ENCODE results near the gene TAF1. TPM values are rescaled to one million over a fixed set of nuclear protein-coding genes. Genes with fewer than 3 reads are reported as not detected.
"Not testable (repeated sequence)": the region's sequence is repeated elsewhere in the genome, so short reads cannot be mapped to it uniquely, and the experiment has no call there.

The TAF1 gene
- total RNA-seq, 1 donor from 2014 or later, result 33.9 TPM

DNA sequence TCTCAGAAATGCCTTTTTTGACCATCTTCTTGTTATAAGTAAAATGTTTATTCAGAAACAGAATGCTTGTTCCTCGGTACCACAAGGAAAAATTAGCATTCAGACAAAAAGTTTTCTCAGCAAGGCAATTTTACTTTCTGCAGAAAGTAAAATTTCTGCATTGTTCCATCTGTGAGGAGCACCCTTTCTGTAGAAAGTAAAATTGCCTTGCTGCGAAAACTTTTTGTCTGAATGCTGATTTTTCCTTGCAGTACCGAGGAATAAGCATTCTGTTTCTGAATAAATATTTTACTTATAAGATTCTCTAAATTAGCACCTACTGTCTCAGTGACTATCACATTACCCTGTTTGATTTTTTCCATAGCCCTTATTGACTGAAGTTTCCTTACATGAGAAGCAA is 39.8 kb upstream of the TAF1 start:
- H3K9me3 Mint-ChIP-seq (ENCODE audit: unreplicated experiment), result peaks cover 4% of the 10 kb centered on the region
- no peaks in the 10 kb centered on the region for H3K27me3 Mint-ChIP-seq (ENCODE audit: unreplicated experiment)
- DNase-seq (ENCODE audit: extremely low spot score, unreplicated experiment), result no peak
- H3K4me1 Mint-ChIP-seq (ENCODE audit: unreplicated experiment), result no peaks in the 10 kb centered on the region
- TF ChIP-seq, protein P1, sequence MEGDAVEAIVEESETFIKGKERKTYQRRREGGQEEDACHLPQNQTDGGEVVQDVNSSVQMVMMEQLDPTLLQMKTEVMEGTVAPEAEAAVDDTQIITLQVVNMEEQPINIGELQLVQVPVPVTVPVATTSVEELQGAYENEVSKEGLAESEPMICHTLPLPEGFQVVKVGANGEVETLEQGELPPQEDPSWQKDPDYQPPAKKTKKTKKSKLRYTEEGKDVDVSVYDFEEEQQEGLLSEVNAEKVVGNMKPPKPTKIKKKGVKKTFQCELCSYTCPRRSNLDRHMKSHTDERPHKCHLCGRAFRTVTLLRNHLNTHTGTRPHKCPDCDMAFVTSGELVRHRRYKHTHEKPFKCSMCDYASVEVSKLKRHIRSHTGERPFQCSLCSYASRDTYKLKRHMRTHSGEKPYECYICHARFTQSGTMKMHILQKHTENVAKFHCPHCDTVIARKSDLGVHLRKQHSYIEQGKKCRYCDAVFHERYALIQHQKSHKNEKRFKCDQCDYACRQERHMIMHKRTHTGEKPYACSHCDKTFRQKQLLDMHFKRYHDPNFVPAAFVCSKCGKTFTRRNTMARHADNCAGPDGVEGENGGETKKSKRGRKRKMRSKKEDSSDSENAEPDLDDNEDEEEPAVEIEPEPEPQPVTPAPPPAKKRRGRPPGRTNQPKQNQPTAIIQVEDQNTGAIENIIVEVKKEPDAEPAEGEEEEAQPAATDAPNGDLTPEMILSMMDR (IDR thresholded peaks at IDR 0.05), result no peak
- no peak overlapping the region for H3K27ac Mint-ChIP-seq (ENCODE audit: unreplicated experiment)
- H3K4me3 Mint-ChIP-seq (ENCODE audit: unreplicated experiment), result no peak overlapping the region
- peaks cover 7% of the 10 kb centered on the region for H3K36me3 Mint-ChIP-seq (ENCODE audit: unreplicated experiment)

DNA sequence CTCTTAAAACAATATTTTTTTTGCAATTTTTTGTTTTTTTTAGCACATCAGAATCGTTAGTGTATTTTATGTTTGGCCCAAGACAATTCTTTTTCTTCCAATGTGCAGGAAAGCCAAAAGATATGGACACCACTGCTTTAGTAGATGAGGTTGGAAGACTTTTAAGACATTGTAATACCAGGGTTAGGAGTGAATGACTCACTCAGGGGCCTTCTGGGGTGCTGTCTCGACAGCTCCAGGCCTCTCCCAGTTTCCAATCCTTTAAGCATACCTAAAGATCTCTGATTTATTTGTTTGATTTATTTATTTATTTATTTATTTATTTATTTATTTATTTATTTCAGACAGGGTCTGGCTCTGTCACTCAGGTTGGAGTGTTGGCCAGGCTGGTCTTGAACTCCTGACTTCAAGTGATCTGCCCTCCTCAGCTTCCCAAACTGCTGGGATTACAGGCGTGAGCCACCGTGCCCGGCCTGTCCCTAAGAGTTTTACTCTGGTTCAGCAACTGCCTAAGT is 16.9 kb upstream of the TAF1 start:
- not testable (repeated sequence) for H3K36me3 Mint-ChIP-seq (ENCODE audit: unreplicated experiment); H3K4me1 Mint-ChIP-seq (ENCODE audit: unreplicated experiment); H3K9me3 Mint-ChIP-seq (ENCODE audit: unreplicated experiment); H3K4me3 Mint-ChIP-seq (ENCODE audit: unreplicated experiment); H3K27me3 Mint-ChIP-seq (ENCODE audit: unreplicated experiment); H3K27ac Mint-ChIP-seq (ENCODE audit: unreplicated experiment); DNase-seq (ENCODE audit: extremely low spot score, unreplicated experiment)

DNA sequence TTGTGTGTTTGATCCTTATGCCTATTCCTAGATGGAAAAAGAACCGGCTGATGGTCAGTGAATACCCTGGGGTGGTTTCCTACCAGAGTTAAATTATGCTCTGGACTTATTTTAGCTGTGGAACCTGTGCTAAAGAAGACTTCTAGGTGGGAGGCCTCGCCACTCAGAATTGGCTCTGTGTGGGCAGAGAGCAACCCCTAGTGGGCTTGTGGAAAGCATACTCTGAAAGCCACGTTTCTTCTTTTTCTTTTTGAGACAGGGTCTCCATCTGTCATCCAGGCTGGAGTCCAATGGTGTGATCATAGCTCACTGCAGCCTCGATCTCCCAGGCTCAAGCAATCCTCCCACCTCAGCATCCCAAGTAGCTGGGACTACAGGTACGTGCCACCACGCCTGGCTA is 16.3 kb upstream of the TAF1 start:
- not testable (repeated sequence) for DNase-seq (ENCODE audit: extremely low spot score, unreplicated experiment); H3K36me3 Mint-ChIP-seq (ENCODE audit: unreplicated experiment); H3K4me1 Mint-ChIP-seq (ENCODE audit: unreplicated experiment); H3K9me3 Mint-ChIP-seq (ENCODE audit: unreplicated experiment); H3K4me3 Mint-ChIP-seq (ENCODE audit: unreplicated experiment); H3K27me3 Mint-ChIP-seq (ENCODE audit: unreplicated experiment); H3K27ac Mint-ChIP-seq (ENCODE audit: unreplicated experiment)

DNA sequence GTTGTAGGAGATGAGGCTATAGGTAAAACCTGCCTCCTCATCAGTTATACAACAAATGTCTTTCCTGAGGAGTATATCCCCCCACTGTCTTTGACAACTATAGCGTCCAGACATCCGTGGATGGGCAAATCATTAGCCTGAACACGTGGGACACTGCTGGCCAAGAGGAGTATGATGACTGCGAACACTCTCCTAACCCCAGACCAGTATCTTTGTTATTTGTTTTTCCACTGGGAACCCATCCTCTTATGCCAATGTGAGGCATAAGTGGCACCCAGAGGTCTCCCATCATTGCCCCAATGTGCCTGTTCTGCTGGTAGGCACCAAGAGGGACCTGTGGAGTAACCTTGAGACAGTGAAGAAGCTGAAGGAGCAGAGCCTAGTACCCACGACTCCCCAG is 13.7 kb upstream of the TAF1 start:
- H3K27ac Mint-ChIP-seq (ENCODE audit: unreplicated experiment); H3K27me3 Mint-ChIP-seq (ENCODE audit: unreplicated experiment); H3K36me3 Mint-ChIP-seq (ENCODE audit: unreplicated experiment); H3K4me3 Mint-ChIP-seq (ENCODE audit: unreplicated experiment); H3K4me1 Mint-ChIP-seq (ENCODE audit: unreplicated experiment); H3K9me3 Mint-ChIP-seq (ENCODE audit: unreplicated experiment); DNase-seq (ENCODE audit: extremely low spot score, unreplicated experiment): not testable (repeated sequence)

DNA sequence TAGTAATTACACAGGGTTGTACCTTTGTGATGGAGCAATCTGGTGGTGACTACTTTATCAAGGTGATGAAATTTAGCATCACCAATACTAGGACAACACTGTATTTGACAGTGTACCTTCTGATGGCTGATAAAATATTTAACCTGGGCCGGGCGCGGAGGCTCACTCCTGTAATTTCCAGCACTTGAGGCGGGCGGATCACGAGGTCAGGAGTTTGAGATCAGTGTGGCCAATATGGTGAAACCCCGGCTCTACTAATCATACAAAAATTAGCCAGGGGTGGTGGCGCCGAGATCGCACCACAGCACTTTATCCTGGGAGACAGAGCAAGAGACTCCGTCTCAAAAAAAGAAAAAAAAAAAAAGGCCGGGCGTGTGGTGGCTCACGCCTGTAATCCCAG is 1.9 kb upstream of the TAF1 start:
- no peak overlapping the region for H3K27ac Mint-ChIP-seq (ENCODE audit: unreplicated experiment)
- TF ChIP-seq, protein P1 (IDR thresholded peaks at IDR 0.05), result no peak
- H3K4me3 Mint-ChIP-seq (ENCODE audit: unreplicated experiment), result peak overlapping the region; percentile 81
- peaks cover 3% of the 10 kb centered on the region for H3K36me3 Mint-ChIP-seq (ENCODE audit: unreplicated experiment)
- peaks cover 18% of the 10 kb centered on the region for H3K4me1 Mint-ChIP-seq (ENCODE audit: unreplicated experiment)
- DNase-seq (ENCODE audit: extremely low spot score, unreplicated experiment), result no peak
- H3K27me3 Mint-ChIP-seq (ENCODE audit: unreplicated experiment), result no peaks in the 10 kb centered on the region
- H3K9me3 Mint-ChIP-seq (ENCODE audit: unreplicated experiment), result no peaks in the 10 kb centered on the region

DNA sequence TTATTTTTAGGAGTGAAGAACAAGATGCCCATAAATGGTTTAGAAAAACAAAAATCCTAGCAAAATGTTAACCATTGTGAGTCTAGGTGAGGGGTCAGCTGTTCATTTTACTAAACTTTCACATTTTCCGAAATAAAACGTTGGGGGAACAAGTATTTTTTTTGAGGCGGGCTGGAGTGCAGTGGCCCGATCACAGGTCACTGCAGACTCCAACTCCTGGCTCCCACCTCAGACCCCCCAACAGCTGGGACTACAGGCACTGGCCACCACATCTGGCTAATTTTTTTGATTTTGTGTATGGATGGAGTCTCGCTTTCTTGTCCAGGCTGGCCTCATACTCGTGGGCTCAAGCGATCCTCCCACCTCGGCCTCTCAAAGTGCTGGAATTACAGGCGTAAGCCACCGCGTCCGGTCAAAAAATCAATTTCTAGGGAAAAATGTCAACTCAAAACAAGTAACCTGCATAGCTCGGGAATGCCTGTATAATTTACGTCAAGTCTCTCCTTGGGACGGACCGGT is 742 bp upstream of the TAF1 start:
- TF ChIP-seq, protein P1 (IDR thresholded peaks at IDR 0.05), result no peak
- H3K27me3 Mint-ChIP-seq (ENCODE audit: unreplicated experiment), result no peaks in the 10 kb centered on the region
- peak overlapping the region; percentile 81 for H3K4me3 Mint-ChIP-seq (ENCODE audit: unreplicated experiment)
- DNase-seq (ENCODE audit: extremely low spot score, unreplicated experiment), result no peak
- peak overlapping the region; percentile 92 for H3K27ac Mint-ChIP-seq (ENCODE audit: unreplicated experiment)
- H3K9me3 Mint-ChIP-seq (ENCODE audit: unreplicated experiment), result no peaks in the 10 kb centered on the region
- peaks cover 5% of the 10 kb centered on the region for H3K36me3 Mint-ChIP-seq (ENCODE audit: unreplicated experiment)
- peaks cover 18% of the 10 kb centered on the region for H3K4me1 Mint-ChIP-seq (ENCODE audit: unreplicated experiment)

Data from osteocyte (in vitro differentiated cells).